ENCODE results near the gene DIS3L2. TPM values are rescaled to one million over a fixed set of nuclear protein-coding genes. Genes with fewer than 3 reads are reported as not detected.

Gene DIS3L2
- total and polyA plus RNA-seq, 2 of the 4 experiments (the other 2 are of a cell fraction) = 14.7 to 19.2 TPM

DNA sequence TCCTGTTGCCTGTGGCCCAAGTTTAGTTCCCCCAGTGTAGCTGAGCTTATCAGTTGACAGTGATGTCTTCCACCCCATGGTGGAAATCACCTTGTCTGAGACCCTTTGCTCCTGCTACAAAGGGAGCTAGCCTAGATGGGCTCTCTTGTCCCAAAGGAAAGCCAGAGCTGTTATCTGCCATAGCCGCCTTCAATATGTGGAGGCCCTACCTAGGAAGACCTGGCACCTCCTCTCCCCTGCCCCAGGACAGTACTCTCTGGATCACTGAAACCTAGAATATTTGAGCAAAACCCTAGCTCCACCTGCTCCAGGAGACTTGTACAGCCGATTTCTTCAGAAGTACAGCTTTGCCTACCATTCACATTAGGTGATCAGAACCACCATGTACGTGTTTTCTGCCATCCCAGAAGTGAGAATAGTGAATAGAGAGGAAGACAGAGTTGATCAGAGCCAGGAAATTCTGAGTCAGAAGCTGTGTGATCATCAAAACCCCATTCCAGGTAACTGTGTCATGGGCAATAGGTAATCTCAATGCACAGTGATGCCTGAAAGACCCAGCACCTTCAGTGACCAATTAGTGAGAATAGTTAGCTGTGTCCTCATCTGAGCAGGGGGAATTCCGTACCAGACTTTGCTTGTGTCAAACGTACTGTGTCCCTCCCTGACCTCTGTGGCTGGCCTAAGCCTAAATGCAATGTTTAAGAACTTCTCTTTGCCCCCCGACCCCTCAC is 278.6 kb downstream of the DIS3L2 start:
- H2AFZ ChIP-seq (replicated peaks; ENCODE audit: low read length, poor library complexity) = no peak overlapping the region
- no peak overlapping the region for H3K27ac ChIP-seq (ENCODE audit: insufficient read depth, low read length)
- H3K36me3 ChIP-seq (ENCODE audit: control insufficient read depth, insufficient read depth, low read length) = peaks cover 4% of the 10 kb centered on the region
- H4K91ac ChIP-seq (ENCODE audit: insufficient read depth, low read depth, low read length) = no peak overlapping the region
- ATAC-seq (ENCODE audit: low read depth) (no peak), DNase-seq (peak; percentile 27)
- no peak overlapping the region for H3K23ac ChIP-seq (ENCODE audit: low read depth, low read length)
- H2BK15ac ChIP-seq (ENCODE audit: low read depth, low read length) = no peak overlapping the region
- dilution Hi-C loops (cut with HindIII; ENCODE audit: low sequenced_read_pairs, unreplicated experiment) (no loop called here), intact Hi-C loops (cut with micrococcal nuclease) (no loop called here), in situ Hi-C loops (cut with MboI; ENCODE audit: low sequenced_read_pairs) (no loop called here)
- H3K4me1 ChIP-seq (ENCODE audit: control insufficient read depth, insufficient read depth, low read length) = peaks cover 3% of the 10 kb centered on the region
- H4K5ac ChIP-seq (ENCODE audit: low read depth, low read length) = no peak overlapping the region
- no peak overlapping the region for H3K18ac ChIP-seq (ENCODE audit: low read depth, low read length)
- H3K9me3 ChIP-seq (ENCODE audit: control insufficient read depth, insufficient read depth, low read length) = no peaks in the 10 kb centered on the region
- H4K20me1 ChIP-seq (ENCODE audit: insufficient read depth, low read length) = peaks cover 7% of the 10 kb centered on the region; the same call in 1 of the 2 replicates
- H2BK20ac ChIP-seq (ENCODE audit: low read depth, low read length) = no peak overlapping the region
- H3K56ac ChIP-seq (ENCODE audit: extremely low read depth, insufficient read depth, low read length) = no peak overlapping the region
- no peak overlapping the region for H2BK5ac ChIP-seq (ENCODE audit: low read depth, low read length, poor library complexity, severe bottlenecking)
- ChIA-PET CTCF (interaction anchor here (0.6 kb wide), 1 partner anchor 349 kb away, joined by 5 read pairs; no protein-coding TSS in a partner anchor), POLR2A (ENCODE audit: unreplicated experiment) (no interaction called here)
- no CpG with 5 or more reads among the region's 6 CpGs for WGBS, 2 experiments (ENCODE audit: extremely low coverage in 2 of 2, insufficient read length in 1 of 2)
- H3K9me1 ChIP-seq (ENCODE audit: insufficient read depth, low read length) = peaks cover 8% of the 10 kb centered on the region; the same call in 1 of the 2 replicates
- TF ChIP-seq, protein P1, sequence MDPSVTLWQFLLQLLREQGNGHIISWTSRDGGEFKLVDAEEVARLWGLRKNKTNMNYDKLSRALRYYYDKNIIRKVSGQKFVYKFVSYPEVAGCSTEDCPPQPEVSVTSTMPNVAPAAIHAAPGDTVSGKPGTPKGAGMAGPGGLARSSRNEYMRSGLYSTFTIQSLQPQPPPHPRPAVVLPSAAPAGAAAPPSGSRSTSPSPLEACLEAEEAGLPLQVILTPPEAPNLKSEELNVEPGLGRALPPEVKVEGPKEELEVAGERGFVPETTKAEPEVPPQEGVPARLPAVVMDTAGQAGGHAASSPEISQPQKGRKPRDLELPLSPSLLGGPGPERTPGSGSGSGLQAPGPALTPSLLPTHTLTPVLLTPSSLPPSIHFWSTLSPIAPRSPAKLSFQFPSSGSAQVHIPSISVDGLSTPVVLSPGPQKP (IDR thresholded peaks at IDR 0.05; ENCODE audit: borderline replicate concordance, low read depth, low read length) = no peak
- TF ChIP-seq CHD1 (IDR thresholded peaks at IDR 0.05; ENCODE audit: low read depth, low read length) (no peak), MXI1 (IDR thresholded peaks at IDR 0.05; ENCODE audit: borderline replicate concordance, low read depth, low read length) (no peak), RCOR1 (IDR thresholded peaks at IDR 0.05; ENCODE audit: insufficient replicate concordance, low read length) (no peak), RAD21 (IDR thresholded peaks at IDR 0.05; ENCODE audit: low read length) (no peak), BHLHE40 (IDR thresholded peaks at IDR 0.05; ENCODE audit: low read depth, low read length) (no peak)
- TF ChIP-seq, protein P2, sequence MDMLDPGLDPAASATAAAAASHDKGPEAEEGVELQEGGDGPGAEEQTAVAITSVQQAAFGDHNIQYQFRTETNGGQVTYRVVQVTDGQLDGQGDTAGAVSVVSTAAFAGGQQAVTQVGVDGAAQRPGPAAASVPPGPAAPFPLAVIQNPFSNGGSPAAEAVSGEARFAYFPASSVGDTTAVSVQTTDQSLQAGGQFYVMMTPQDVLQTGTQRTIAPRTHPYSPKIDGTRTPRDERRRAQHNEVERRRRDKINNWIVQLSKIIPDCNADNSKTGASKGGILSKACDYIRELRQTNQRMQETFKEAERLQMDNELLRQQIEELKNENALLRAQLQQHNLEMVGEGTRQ (IDR thresholded peaks at IDR 0.05; ENCODE audit: low read depth, low read length) = no peak
- no peak overlapping the region for H4K8ac ChIP-seq (ENCODE audit: low read depth in 2 of 2, low read length in 2 of 2)
- H2BK120ac ChIP-seq (ENCODE audit: low read depth, low read length) = no peak overlapping the region
- H3K79me1 ChIP-seq (ENCODE audit: low read depth in 1 of 2, low read length in 2 of 2) = no peaks in the 10 kb centered on the region
- no peak overlapping the region for H3K4me3 ChIP-seq (ENCODE audit: insufficient read depth, low read depth, low read length)
- H2AK9ac ChIP-seq (replicated peaks; ENCODE audit: low read depth, low read length, poor library complexity) = no peak overlapping the region
- H3K9ac ChIP-seq (ENCODE audit: low read depth, low read length) = no peak overlapping the region
- no peak overlapping the region for H2AK5ac ChIP-seq (ENCODE audit: low read depth, low read length)
- BruUV-seq (replicated peaks) = no TSS peak
- H3K27me3 ChIP-seq (ENCODE audit: control insufficient read depth, insufficient read depth, low read length) = no peaks in the 10 kb centered on the region
- no peak overlapping the region for H3K14ac ChIP-seq (replicated peaks; ENCODE audit: low read depth, low read length)
- no peak overlapping the region for H3K4ac ChIP-seq (ENCODE audit: low read depth, low read length)
- H3K4me2 ChIP-seq (ENCODE audit: low read depth, low read length) = no peak overlapping the region
